Peyer's patch (tissue), 4 donors: ENCODE results near the gene IRF5. TPM values are rescaled to one million over a fixed set of nuclear protein-coding genes. Genes with fewer than 3 reads are reported as not detected.
"Not testable (repeated sequence)": the region's sequence is repeated elsewhere in the genome, so short reads cannot be mapped to it uniquely, and the experiment has no call there.

Experiments used
- DNase-seq, 3 donors: peaks; one replicate each; pipeline ENCODE4 v3.0.0-alpha.2; 2017 to 2019
- H3K27ac ChIP-seq, 4 donors: fragments of 200-600 bp; sonication (generic); one replicate each; pipeline ENCODE4 v1.5.1; 2016 to 2019
- H3K27me3 ChIP-seq, 2 donors: fragments of 200-600 bp; sonication (generic); one replicate each; pipeline ENCODE4 v1.5.1; 2019
- H3K36me3 ChIP-seq, 3 donors: fragments of 200-600 bp; sonication (generic); one replicate each; pipeline ENCODE4 v1.5.1; 2016 to 2019
- H3K4me1 ChIP-seq, 4 donors: fragments of 200-600 bp; sonication (generic); one replicate each; pipeline ENCODE4 v1.5.1; 2016 to 2019
- H3K4me3 ChIP-seq, 4 donors: fragments of 200-600 bp; sonication (generic); 1 replicate in 3 of 4; 2 replicates in 1 of 4; pipeline ENCODE4 v1.5.1; 2016 to 2019; ENCODE audit warnings: mild to moderate bottlenecking in 1 of 4
- H3K9me3 ChIP-seq, 4 donors: fragments of 200-600 bp; sonication (generic); one replicate each; pipeline ENCODE4 v1.5.1; 2016 to 2019; ENCODE audit warnings: mild to moderate bottlenecking in 1 of 4
- CTCF ChIP-seq, 6 experiments: fragments of 450-650 bp in 4 of 6; fragments of 200-600 bp in 2 of 6; sonication (generic) in 1 of 6; IDR thresholded peaks; one replicate each; pipeline ENCODE4 v1.5.1; 2017 to 2019; ENCODE audit warnings: antibody characterized with exemption in 6 of 6, mild to moderate bottlenecking in 3 of 6, moderate library complexity in 1 of 6
- POLR2A ChIP-seq, 2 donors: fragments of 450-650 bp; IDR thresholded peaks; one replicate each; pipeline ENCODE4 v1.5.1; 2017; ENCODE audit warnings: antibody characterized with exemption in 2 of 2, mild to moderate bottlenecking in 2 of 2, moderate library complexity in 2 of 2
- total RNA-seq, 4 donors: library from RNA; depleted of rRNA; stranded (reverse); fragments of >200 nt; gene quantifications; one replicate each; pipeline ENCODE4 v1.1.0, GENCODE V29; 2016

The IRF5 gene
- total RNA-seq, 4 donors from 2014 or later: 16.9 to 27.1 (median 21.7) TPM

- TF ChIP-seq CTCF (IDR thresholded peaks at IDR 0.05): no peak
- no peak for TF ChIP-seq POLR2A (IDR thresholded peaks at IDR 0.05)
- no peaks in the 10 kb centered on the region for H3K9me3 ChIP-seq
- H3K27me3 ChIP-seq: no peaks in the 10 kb centered on the region
- peaks cover 0 to 86% (median 6%) of the 10 kb centered on the region in 3 donors for H3K36me3 ChIP-seq
- H3K4me3 ChIP-seq: no peak overlapping the region
- no peak for DNase-seq
- H3K4me1 ChIP-seq: no peaks in the 10 kb centered on the region
- H3K27ac ChIP-seq: no peak overlapping the region
Observed at GRCh38 chr7:128982105-128982504, 44.4 kb downstream of the IRF5 start.

GRCh38 chr7:128985660-128986059 lies 47.9 kb downstream of the IRF5 start:
- Histone ChIP-seq H3K4me1 (no peaks in the 10 kb centered on the region), H3K9me3 (no peaks in the 10 kb centered on the region), H3K36me3 (peaks cover 0 to 85% (median 0%) of the 10 kb centered on the region in 3 donors), H3K27me3 (no peaks in the 10 kb centered on the region), H3K4me3 (no peak overlapping the region), H3K27ac (no peak overlapping the region)
- TF ChIP-seq POLR2A (IDR thresholded peaks at IDR 0.05): no peak
- TF ChIP-seq CTCF (IDR thresholded peaks at IDR 0.05): no peak
- no peak for DNase-seq

GRCh38 chr7:128986609-128987008 lies 48.9 kb downstream of the IRF5 start:
- Histone ChIP-seq H3K4me1 (no peaks in the 10 kb centered on the region), H3K36me3 (peaks cover 0 to 92% (median 0%) of the 10 kb centered on the region in 3 donors), H3K27ac (no peak overlapping the region), H3K9me3 (no peaks in the 10 kb centered on the region), H3K4me3 (no peak overlapping the region), H3K27me3 (no peaks in the 10 kb centered on the region)
- DNase-seq: no peak
- no peak for TF ChIP-seq POLR2A (IDR thresholded peaks at IDR 0.05)
- TF ChIP-seq CTCF (IDR thresholded peaks at IDR 0.05): no peak

GRCh38 chr7:128988372-128988771 lies 50.6 kb downstream of the IRF5 start:
- Histone ChIP-seq H3K4me1 (no peaks in the 10 kb centered on the region), H3K9me3 (no peaks in the 10 kb centered on the region), H3K27ac (no peak overlapping the region), H3K4me3 (no peak overlapping the region), H3K36me3 (peaks cover 0 to 94% (median 0%) of the 10 kb centered on the region in 3 donors), H3K27me3 (no peaks in the 10 kb centered on the region)
- no peak for DNase-seq
- TF ChIP-seq CTCF (IDR thresholded peaks at IDR 0.05) (no peak), POLR2A (IDR thresholded peaks at IDR 0.05) (no peak)

- DNase-seq: no peak
- Histone ChIP-seq H3K4me1 (no peaks in the 10 kb centered on the region), H3K27ac (no peak overlapping the region), H3K27me3 (no peaks in the 10 kb centered on the region), H3K36me3 (peaks cover 0 to 94% (median 0%) of the 10 kb centered on the region in 3 donors), H3K9me3 (no peaks in the 10 kb centered on the region), H3K4me3 (no peak overlapping the region)
- no peak for TF ChIP-seq CTCF (IDR thresholded peaks at IDR 0.05)
- no peak for TF ChIP-seq POLR2A (IDR thresholded peaks at IDR 0.05)
Observed at GRCh38 chr7:128989961-128990360, 52.2 kb downstream of the IRF5 start.

- Histone ChIP-seq H3K36me3 (peaks cover 0 to 96% (median 0%) of the 10 kb centered on the region in 3 donors), H3K27ac (no peak overlapping the region), H3K4me1 (no peaks in the 10 kb centered on the region), H3K4me3 (no peak overlapping the region), H3K9me3 (no peaks in the 10 kb centered on the region), H3K27me3 (no peaks in the 10 kb centered on the region)
- no peak for TF ChIP-seq CTCF (IDR thresholded peaks at IDR 0.05)
- TF ChIP-seq POLR2A (IDR thresholded peaks at IDR 0.05): no peak
- DNase-seq: no peak
Observed at GRCh38 chr7:128993419-128993818, 55.7 kb downstream of the IRF5 start.

- H3K27me3 ChIP-seq, H3K27ac ChIP-seq, H3K4me3 ChIP-seq, H3K4me1 ChIP-seq, H3K9me3 ChIP-seq, DNase-seq: not testable (repeated sequence)
- peaks cover 0 to 98% (median 0%) of the 10 kb centered on the region in 3 donors for H3K36me3 ChIP-seq
Observed at GRCh38 chr7:128994560-128994959, 56.8 kb downstream of the IRF5 start.
